IgD-negative memory B cell (primary cell): Measurements from ENCODE around the gene OAS3. TPM values are rescaled to one million over a fixed set of nuclear protein-coding genes. Genes with fewer than 3 reads are reported as not detected.

Experiments
- polyA plus RNA-seq: library from polyadenylated mRNA; unstranded; fragments of 300-500 nt; fragmentation: Illumina TruSeq; gene quantifications from one replicate; pipeline ENCODE4 v1.2.3, GENCODE V29; 2021

OAS3 gene
- polyA plus RNA-seq, 1 donor from 2014 or later = 12.9 TPM

Other genes starting within 250 kb of the OAS3 start
- gene RPH3A, start 146.7 kb upstream of the OAS3 start, polyA plus RNA-seq = not detected
- gene OAS1, start 31.5 kb upstream of the OAS3 start, polyA plus RNA-seq = 115 TPM
- 44.7 TPM for gene OAS2, start 40.0 kb downstream of the OAS3 start, polyA plus RNA-seq
- 0.61 TPM for gene DTX1, start 118.3 kb downstream of the OAS3 start, polyA plus RNA-seq
- gene RASAL1, start 197.3 kb downstream of the OAS3 start, polyA plus RNA-seq = not detected
- gene CFAP73, start 211.2 kb downstream of the OAS3 start, polyA plus RNA-seq = not detected
- gene DDX54, start 247.0 kb downstream of the OAS3 start, polyA plus RNA-seq = 34.2 TPM
- gene RITA1, start 247.2 kb downstream of the OAS3 start, polyA plus RNA-seq = 24.1 TPM